NCI-H2029 treated with DMSO at 0.1 percent for 48 hours (cell line): ENCODE measurements around the gene ARHGEF16.

Experiments used
- DNase-seq: peaks from one replicate; lab custom pipeline; 2025; lab: John Stamatoyannopoulos, UW

ARHGEF16 gene

GRCh38 chr1:3422638-3423037 is 31.8 kb upstream of the ARHGEF16 start:
- DNase-seq = no peak

GRCh38 chr1:3423245-3423829 is 31.1 kb upstream of the ARHGEF16 start:
- no peak for DNase-seq

GRCh38 chr1:3423896-3424611 is 30.4 kb upstream of the ARHGEF16 start:
- DNase-seq = no peak

- DNase-seq = no peak
Observed at GRCh38 chr1:3425486-3426215, 28.8 kb upstream of the ARHGEF16 start.

DNA sequence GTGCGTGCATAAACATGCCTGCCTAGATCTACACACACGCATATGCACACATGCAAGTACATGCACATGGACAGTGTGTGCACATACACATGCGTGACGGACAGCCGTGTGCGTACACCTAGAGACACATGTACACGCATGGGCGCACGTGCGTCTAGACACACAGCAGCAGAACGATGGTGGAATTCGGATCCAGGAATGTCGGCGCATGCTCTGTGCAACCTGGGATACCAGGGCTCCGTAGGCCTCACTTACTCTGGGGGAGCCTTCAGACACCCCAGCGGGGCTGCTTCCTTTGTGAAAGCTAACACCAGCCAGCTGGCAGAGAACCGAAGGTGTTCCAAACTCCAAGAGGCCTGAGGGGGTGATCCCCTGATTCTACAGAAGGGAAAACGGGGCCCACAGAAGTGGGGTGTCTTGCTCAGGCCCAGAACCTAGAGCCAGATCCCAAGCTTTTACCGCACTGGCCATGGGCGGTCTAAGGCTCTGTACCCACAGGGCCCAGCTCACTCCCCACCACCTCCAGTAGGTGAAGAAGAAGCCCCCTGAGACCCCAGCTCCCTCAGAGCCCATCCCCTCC is 27.4 kb upstream of the ARHGEF16 start:
- no peak for DNase-seq

DNA sequence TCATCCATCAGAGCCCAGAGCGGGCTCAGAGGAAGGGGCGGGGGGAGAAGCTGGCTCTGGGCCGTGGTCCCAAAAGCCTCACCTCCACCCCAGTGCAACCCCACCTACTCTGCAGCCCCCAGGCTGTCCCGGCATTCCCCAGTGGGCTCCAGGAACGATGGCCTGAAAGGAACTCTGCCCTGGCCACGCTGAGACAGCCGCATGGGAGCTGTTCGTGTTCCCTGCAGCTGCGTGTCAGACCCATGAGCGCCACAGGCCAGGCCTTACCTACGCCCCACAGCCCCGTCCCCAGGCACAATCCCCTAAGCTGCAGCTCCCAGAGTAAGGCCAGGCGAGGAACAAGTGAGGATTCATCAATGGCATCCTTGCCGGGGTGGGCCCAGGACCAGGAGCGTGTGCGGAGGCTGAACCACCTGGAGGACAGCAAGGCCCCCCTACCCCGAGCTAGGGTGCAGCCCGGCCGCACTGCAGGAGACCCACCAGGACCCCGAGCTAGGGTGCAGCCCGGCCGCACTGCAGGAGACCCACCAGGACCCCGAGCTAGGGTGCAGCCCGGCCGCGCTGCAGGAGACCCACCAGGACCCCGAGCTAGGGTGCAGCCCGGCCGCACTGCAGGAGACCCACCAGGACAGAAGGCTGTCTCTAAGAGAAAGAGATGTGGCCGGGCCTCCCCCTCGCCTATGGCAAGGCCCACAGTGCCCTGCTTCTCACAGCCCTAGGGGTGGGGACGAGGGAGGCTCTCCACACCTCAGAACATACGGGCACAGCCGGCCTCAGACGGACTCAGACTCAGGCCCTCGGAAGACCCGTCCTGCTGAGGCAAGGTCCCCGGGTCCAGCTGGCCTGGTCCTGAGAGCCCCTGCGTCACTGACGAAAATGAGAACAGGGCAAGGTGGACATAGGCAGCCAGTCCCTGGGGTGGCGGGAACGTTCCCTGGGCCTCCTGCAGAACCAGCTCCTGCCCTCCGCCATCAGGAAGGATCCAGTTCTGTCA is 26.5 kb upstream of the ARHGEF16 start:
- no peak for DNase-seq

GRCh38 chr1:3428899-3429298 is 25.6 kb upstream of the ARHGEF16 start:
- no peak for DNase-seq

- no peak for DNase-seq
Observed at GRCh38 chr1:3429320-3429719, 25.1 kb upstream of the ARHGEF16 start.

- no peak for DNase-seq
Observed at GRCh38 chr1:3429766-3430165, 24.7 kb upstream of the ARHGEF16 start.

- DNase-seq = no peak
Observed at GRCh38 chr1:3430406-3430805, 24.1 kb upstream of the ARHGEF16 start.

- no peak for DNase-seq
Observed at GRCh38 chr1:3430820-3431219, 23.6 kb upstream of the ARHGEF16 start.

DNA sequence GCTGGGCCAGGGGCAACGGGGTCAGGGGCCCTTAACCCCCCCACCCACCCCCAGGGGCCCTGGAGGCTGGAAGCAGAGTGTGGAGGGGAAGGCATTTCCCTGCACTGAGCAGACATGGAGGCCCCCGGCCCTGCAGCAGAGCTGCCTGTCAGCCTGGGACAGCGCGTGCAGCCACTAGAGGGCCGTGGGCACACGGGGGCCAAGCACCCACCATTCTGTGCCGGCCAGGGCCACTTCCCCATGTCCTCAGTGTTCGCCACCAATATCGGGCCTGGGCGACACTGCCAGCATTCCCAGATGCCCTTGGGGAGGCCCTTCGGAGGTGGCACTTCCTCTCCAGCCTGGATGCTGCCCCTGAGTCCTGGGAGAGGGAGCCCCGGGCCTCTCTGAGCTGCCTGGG is 23.2 kb upstream of the ARHGEF16 start:
- no peak for DNase-seq

GRCh38 chr1:3431686-3432085 is 22.8 kb upstream of the ARHGEF16 start:
- no peak for DNase-seq

DNA sequence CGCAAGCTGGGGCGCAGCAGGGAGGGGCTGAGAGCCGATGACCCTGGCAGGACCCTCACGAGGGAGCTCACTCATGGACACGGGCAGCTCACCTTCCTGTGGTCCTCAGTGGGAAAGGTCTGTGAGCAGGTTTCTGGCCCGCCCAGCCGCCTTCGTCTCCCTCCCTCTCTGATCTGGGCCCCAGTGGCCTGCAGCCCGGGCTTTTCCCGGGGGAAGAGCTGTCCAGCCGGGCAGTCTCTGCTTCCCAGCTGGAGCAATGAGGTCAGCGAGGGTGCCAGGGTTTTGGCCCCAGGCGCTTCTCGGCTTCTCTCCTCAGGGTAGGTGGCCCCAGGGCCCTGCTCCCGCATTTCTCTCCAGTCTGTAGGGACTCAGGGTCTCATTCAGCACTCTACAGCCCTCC is 22.2 kb upstream of the ARHGEF16 start:
- DNase-seq = no peak

DNA sequence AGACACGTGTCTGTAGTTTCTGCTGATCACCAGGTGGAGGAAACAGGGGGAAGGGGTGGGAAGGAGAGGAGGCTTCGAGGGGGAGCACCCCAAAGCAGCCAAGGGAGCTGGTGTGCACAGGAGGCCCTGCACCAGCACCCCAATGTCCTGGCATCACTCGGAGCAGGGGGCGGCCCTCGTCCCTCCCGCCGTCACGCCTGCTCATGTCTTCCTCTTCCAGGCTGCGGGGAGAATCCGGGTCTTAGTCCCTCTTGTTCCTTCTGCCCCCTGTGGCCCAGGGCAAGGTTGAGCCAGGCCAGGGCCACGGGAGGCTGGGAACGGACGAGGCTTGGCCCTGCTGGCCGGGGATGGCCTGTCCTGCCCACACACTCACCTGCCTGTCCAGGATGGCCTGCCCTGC is 21.4 kb upstream of the ARHGEF16 start:
- DNase-seq = no peak

- DNase-seq = no peak
Observed at GRCh38 chr1:3433596-3434320, 20.7 kb upstream of the ARHGEF16 start.

GRCh38 chr1:3434406-3435110 is 19.9 kb upstream of the ARHGEF16 start:
- no peak for DNase-seq

DNA sequence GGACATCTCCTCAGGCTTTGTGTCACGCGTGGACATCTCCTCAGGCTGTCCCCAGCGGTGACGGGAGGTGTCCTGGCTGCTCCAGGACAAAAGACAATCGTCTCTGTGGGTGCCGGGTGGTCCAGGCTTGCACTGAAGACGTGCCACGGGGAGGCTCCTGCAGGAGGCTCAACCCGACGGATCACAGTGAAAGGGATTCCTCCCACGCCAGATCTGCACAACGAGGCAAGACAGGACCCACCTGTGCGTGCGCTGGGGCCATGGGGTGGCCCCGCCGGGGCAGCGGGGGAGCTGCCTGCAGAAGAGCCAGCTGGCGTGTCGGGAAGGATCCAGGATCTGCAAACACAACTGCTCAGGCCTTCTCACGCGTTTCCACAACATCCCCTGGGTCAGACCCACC is 18.8 kb upstream of the ARHGEF16 start:
- no peak for DNase-seq

- DNase-seq = no peak
Observed at GRCh38 chr1:3436451-3436850, 18.0 kb upstream of the ARHGEF16 start.

- DNase-seq = no peak
Observed at GRCh38 chr1:3436901-3437300, 17.6 kb upstream of the ARHGEF16 start.
